ENCODE results near the gene CNTN5. TPM values are rescaled to one million over a fixed set of nuclear protein-coding genes. Genes with fewer than 3 reads are reported as not detected.
"Not testable (repeated sequence)": the region's sequence is repeated elsewhere in the genome, so short reads cannot be mapped to it uniquely, and the experiment has no call there.

CNTN5 gene
- total RNA-seq, 1 experiment from 2014 or later = not detected

DNA sequence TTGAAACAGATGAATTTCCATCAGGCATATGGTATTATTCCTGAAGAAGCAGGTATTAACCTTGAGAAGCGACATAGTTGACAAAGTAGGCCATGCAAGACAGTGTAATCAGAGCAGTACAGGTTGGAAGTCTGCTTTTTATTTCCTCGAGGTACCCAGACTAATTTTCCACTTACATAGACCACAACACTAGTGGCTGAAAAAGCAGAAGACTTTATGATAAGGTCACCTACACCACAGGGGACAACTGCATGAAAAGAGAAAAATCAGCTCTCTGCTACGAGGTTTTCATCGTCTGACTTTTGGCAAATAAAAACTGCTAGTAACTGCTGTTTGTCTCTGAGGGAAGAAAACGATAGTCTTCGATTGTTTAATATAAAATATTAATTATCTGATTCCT, 77.5 kb downstream of the CNTN5 start:
- H3K36me3 Mint-ChIP-seq (ENCODE audit: insufficient read depth, unreplicated experiment) = no peaks in the 10 kb centered on the region
- H3K4me3 Mint-ChIP-seq (ENCODE audit: unreplicated experiment) = no peak overlapping the region
- POLR2A ChIA-PET = no interaction called here

GRCh38 chr11:99098751-99099150, 78.0 kb downstream of the CNTN5 start:
- Mint-ChIP-seq H3K27me3 (ENCODE audit: insufficient read depth, unreplicated experiment) (peaks cover 73% of the 10 kb centered on the region), H3K36me3 (ENCODE audit: insufficient read depth, unreplicated experiment) (no peaks in the 10 kb centered on the region), H3K9me3 (ENCODE audit: unreplicated experiment) (no peaks in the 10 kb centered on the region), H3K4me1 (ENCODE audit: insufficient read depth, unreplicated experiment) (no peaks in the 10 kb centered on the region), H3K4me3 (ENCODE audit: unreplicated experiment) (no peak overlapping the region), H3K27ac (ENCODE audit: low read depth, unreplicated experiment) (no peak overlapping the region)
- POLR2A ChIA-PET = no interaction called here
- intact Hi-C loops (cut with micrococcal nuclease) = no loop called here
- BruUV-seq (replicated peaks) = no TSS peak
- DNase-seq (ENCODE audit: unreplicated experiment) = no peak
- CTCF ChIA-PET = no interaction called here
- TF ChIP-seq, protein P1, sequence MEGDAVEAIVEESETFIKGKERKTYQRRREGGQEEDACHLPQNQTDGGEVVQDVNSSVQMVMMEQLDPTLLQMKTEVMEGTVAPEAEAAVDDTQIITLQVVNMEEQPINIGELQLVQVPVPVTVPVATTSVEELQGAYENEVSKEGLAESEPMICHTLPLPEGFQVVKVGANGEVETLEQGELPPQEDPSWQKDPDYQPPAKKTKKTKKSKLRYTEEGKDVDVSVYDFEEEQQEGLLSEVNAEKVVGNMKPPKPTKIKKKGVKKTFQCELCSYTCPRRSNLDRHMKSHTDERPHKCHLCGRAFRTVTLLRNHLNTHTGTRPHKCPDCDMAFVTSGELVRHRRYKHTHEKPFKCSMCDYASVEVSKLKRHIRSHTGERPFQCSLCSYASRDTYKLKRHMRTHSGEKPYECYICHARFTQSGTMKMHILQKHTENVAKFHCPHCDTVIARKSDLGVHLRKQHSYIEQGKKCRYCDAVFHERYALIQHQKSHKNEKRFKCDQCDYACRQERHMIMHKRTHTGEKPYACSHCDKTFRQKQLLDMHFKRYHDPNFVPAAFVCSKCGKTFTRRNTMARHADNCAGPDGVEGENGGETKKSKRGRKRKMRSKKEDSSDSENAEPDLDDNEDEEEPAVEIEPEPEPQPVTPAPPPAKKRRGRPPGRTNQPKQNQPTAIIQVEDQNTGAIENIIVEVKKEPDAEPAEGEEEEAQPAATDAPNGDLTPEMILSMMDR (IDR thresholded peaks at IDR 0.05; ENCODE audit: unreplicated experiment) = no peak

More for the DNA sequence above, 77.5 kb downstream of the CNTN5 start:
- no peaks in the 10 kb centered on the region for H3K9me3 Mint-ChIP-seq (ENCODE audit: unreplicated experiment)
- H3K27ac Mint-ChIP-seq (ENCODE audit: low read depth, unreplicated experiment) = no peak overlapping the region
- no TSS peak for BruUV-seq (replicated peaks)
- CTCF ChIA-PET = no interaction called here
- H3K27me3 Mint-ChIP-seq (ENCODE audit: insufficient read depth, unreplicated experiment) = peaks cover 73% of the 10 kb centered on the region
- intact Hi-C loops (cut with micrococcal nuclease) = no loop called here
- H3K4me1 Mint-ChIP-seq (ENCODE audit: insufficient read depth, unreplicated experiment) = no peaks in the 10 kb centered on the region
- no peak for DNase-seq (ENCODE audit: unreplicated experiment)
- TF ChIP-seq, protein P1 (IDR thresholded peaks at IDR 0.05; ENCODE audit: unreplicated experiment) = no peak

DNA sequence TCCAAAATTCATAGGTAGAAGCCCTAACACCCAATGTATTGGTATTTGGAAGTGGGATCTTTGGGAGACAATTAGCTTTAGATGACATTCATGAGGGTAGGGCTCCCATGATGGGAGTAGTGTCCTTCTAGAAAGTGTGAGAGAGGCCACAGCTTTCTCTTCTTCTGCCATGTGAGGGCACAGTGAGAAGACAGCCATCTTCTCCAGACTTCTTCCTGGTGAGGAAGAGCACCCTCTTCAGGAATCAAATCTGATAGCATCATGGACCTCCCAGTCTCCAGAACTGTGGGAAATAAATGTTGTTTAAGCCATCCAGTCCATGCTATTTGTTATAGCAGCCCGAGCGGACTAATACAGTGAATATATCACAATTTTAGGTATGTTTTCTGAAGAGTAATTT, 96.9 kb downstream of the CNTN5 start:
- BruUV-seq (replicated peaks) = no TSS peak
- peak; percentile 1 for DNase-seq (ENCODE audit: unreplicated experiment)
- no peak overlapping the region for H3K4me3 Mint-ChIP-seq (ENCODE audit: unreplicated experiment)
- no peaks in the 10 kb centered on the region for H3K9me3 Mint-ChIP-seq (ENCODE audit: unreplicated experiment)
- TF ChIP-seq, protein P1 (IDR thresholded peaks at IDR 0.05; ENCODE audit: unreplicated experiment) = no peak
- H3K27ac Mint-ChIP-seq (ENCODE audit: low read depth, unreplicated experiment) = no peak overlapping the region
- H3K36me3 Mint-ChIP-seq (ENCODE audit: insufficient read depth, unreplicated experiment) = no peaks in the 10 kb centered on the region
- H3K27me3 Mint-ChIP-seq (ENCODE audit: insufficient read depth, unreplicated experiment) = peaks cover 30% of the 10 kb centered on the region
- ChIA-PET CTCF (no interaction called here), POLR2A (no interaction called here)
- H3K4me1 Mint-ChIP-seq (ENCODE audit: insufficient read depth, unreplicated experiment) = no peaks in the 10 kb centered on the region
- intact Hi-C loops (cut with micrococcal nuclease) = no loop called here

DNA sequence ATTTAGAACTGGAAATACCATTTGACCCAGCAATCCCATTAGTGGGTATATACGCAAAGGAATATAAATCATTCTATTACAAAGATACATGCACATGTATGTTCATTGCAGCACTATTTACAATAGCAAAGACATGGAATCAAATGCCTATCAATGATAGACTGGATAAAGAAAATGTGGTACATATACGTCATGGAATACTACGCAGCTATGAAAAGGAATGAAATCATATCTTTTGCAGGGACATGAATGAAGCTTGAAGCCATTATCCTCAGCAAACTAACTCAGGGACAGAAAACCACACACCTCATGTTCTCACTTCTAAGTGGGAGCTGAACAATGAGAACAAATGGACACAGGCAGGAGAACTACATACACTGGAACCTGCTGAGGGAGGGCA, 113.1 kb downstream of the CNTN5 start:
- intact Hi-C loops (cut with micrococcal nuclease); H3K27ac Mint-ChIP-seq (ENCODE audit: low read depth, unreplicated experiment); H3K4me3 Mint-ChIP-seq (ENCODE audit: unreplicated experiment); H3K4me1 Mint-ChIP-seq (ENCODE audit: insufficient read depth, unreplicated experiment); POLR2A ChIA-PET; CTCF ChIA-PET; DNase-seq (ENCODE audit: unreplicated experiment); BruUV-seq (replicated peaks); H3K36me3 Mint-ChIP-seq (ENCODE audit: insufficient read depth, unreplicated experiment): not testable (repeated sequence)
- Mint-ChIP-seq H3K9me3 (ENCODE audit: unreplicated experiment) (peaks cover 15% of the 10 kb centered on the region), H3K27me3 (ENCODE audit: insufficient read depth, unreplicated experiment) (peaks cover 28% of the 10 kb centered on the region)

DNA sequence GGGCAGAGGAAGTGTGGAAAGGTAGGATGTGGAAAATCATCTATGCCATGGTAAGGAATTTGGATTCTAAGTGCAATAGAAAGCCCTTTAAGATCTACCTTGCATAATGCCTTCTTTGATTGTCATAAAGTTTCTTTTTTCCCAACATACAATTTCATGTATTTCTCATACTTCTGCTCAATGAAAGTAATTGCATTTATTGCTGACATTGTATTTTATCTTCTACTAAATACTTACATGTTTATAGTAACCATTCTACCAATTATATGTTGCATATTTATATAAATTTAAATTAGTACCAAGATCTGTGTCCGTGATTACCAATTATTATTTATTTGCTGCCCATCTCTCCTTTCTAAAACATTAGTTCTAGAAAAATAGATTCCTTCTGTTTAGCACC, 114.8 kb downstream of the CNTN5 start:
- Mint-ChIP-seq H3K4me1 (ENCODE audit: insufficient read depth, unreplicated experiment) (no peaks in the 10 kb centered on the region), H3K36me3 (ENCODE audit: insufficient read depth, unreplicated experiment) (no peaks in the 10 kb centered on the region), H3K4me3 (ENCODE audit: unreplicated experiment) (no peak overlapping the region), H3K27me3 (ENCODE audit: insufficient read depth, unreplicated experiment) (peaks cover 36% of the 10 kb centered on the region), H3K27ac (ENCODE audit: low read depth, unreplicated experiment) (no peak overlapping the region), H3K9me3 (ENCODE audit: unreplicated experiment) (peaks cover 8% of the 10 kb centered on the region)
- ChIA-PET POLR2A (no interaction called here), CTCF (no interaction called here)
- no TSS peak for BruUV-seq (replicated peaks)
- TF ChIP-seq, protein P1 (IDR thresholded peaks at IDR 0.05; ENCODE audit: unreplicated experiment) = no peak
- DNase-seq (ENCODE audit: unreplicated experiment) = no peak
- intact Hi-C loops (cut with micrococcal nuclease) = no loop called here

Data from MCF 10A (cell line).